Measurements from ENCODE around the gene HCN3. TPM values are rescaled to one million over a fixed set of nuclear protein-coding genes. Genes with fewer than 3 reads are reported as not detected.
A peak's percentile ranks its signal among the peaks of the same experiment; 100 is the strongest.

The HCN3 gene
- total and polyA plus RNA-seq, 2 of the 13 experiments (the other 11 are each of a cell fraction or from before 2014, with no cell fraction given), result 2.4 to 10.2 TPM

DNA sequence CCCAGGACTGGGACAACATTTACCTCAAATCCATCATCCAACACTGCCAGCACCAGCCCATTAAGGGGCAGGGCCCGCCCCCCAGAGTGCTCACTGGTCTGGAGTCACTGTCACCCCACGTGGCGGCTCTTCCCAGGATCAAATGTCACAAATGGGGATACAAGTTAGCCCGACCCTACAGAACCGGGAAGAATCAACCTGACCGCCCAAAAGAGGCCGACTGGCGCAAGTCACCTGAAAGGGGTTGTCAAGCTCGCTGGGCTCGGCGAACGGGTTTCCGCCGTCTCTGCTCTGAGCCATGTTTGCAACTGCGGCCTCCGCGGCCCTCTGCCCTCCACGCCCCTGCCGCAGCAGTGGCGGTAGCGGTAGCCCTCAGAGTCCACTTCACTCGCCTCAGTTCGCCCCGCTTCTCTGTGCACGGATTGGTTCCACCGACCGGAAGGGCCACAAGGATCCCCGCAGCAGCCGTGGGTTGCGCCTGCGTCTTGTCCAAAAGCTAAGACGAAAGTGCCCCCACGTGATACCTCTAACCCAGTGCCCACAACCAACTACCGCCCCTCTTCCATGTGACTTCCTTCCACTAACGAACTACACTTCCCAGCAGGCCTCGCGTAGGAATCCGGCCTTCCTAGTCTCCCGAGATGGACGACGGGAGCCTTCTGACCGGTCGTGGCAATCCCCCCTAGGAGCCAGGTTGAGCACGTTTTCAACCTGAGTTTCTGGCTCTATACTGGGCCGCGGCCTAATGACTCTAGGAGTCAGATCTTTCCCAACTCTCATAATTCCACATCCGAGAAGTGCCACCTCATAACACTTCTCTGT lies 15.2 kb upstream of the HCN3 start, which contains the start of gene SCAMP3 (continued):
- TF ChIP-seq IRF2 (CRISPR knock-in tag; IDR thresholded peaks at IDR 0.05), result peak; percentile 97
- peak; percentile 52 for TF ChIP-seq TAF15 (IDR thresholded peaks at IDR 0.05; ENCODE audit: low read depth, low read length, poor library complexity, severe bottlenecking)
- TF ChIP-seq ZNF326 (CRISPR knock-in tag; IDR thresholded peaks at IDR 0.05; ENCODE audit: borderline replicate concordance), result no peak
- TF ChIP-seq, protein P1, sequence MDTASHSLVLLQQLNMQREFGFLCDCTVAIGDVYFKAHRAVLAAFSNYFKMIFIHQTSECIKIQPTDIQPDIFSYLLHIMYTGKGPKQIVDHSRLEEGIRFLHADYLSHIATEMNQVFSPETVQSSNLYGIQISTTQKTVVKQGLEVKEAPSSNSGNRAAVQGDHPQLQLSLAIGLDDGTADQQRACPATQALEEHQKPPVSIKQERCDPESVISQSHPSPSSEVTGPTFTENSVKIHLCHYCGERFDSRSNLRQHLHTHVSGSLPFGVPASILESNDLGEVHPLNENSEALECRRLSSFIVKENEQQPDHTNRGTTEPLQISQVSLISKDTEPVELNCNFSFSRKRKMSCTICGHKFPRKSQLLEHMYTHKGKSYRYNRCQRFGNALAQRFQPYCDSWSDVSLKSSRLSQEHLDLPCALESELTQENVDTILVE (CRISPR knock-in tag; IDR thresholded peaks at IDR 0.05), result peak; percentile 90; the same call in 1 of the 2 replicates
- TF ChIP-seq, protein P2, sequence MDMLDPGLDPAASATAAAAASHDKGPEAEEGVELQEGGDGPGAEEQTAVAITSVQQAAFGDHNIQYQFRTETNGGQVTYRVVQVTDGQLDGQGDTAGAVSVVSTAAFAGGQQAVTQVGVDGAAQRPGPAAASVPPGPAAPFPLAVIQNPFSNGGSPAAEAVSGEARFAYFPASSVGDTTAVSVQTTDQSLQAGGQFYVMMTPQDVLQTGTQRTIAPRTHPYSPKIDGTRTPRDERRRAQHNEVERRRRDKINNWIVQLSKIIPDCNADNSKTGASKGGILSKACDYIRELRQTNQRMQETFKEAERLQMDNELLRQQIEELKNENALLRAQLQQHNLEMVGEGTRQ (IDR thresholded peaks at IDR 0.05; ENCODE audit: low read depth, low read length), result peak; percentile 98
- TF ChIP-seq, protein P2 (CRISPR knock-in tag; IDR thresholded peaks at IDR 0.05; ENCODE audit: borderline replicate concordance), result peak; percentile 98
- peak; percentile 83; the same call in 1 of the 2 replicates for TF ChIP-seq ZNF749 (CRISPR knock-in tag; IDR thresholded peaks at IDR 0.05; ENCODE audit: borderline replicate concordance)
- TF ChIP-seq, protein P3, sequence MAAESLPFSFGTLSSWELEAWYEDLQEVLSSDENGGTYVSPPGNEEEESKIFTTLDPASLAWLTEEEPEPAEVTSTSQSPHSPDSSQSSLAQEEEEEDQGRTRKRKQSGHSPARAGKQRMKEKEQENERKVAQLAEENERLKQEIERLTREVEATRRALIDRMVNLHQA (CRISPR knock-in tag; IDR thresholded peaks at IDR 0.05), result no peak
- 0 out of 2 replicates have a peak, but pooled peaks have one; percentile 31 for TF ChIP-seq MAF1 (CRISPR knock-in tag; IDR thresholded peaks at IDR 0.05; ENCODE audit: borderline replicate concordance)
- TF ChIP-seq ZNF720 (CRISPR knock-in tag; IDR thresholded peaks at IDR 0.05), result no peak
- TF ChIP-seq ZNF33B (CRISPR knock-in tag; IDR thresholded peaks at IDR 0.05), result no peak
- TF ChIP-seq FOXM1 (CRISPR knock-in tag; IDR thresholded peaks at IDR 0.05), result no peak
- no peak for TF ChIP-seq ZNF383 (CRISPR knock-in tag; IDR thresholded peaks at IDR 0.05; ENCODE audit: borderline replicate concordance)
- no peak for TF ChIP-seq ZFP36L1 (CRISPR knock-in tag; IDR thresholded peaks at IDR 0.05)
- TF ChIP-seq, protein P4, sequence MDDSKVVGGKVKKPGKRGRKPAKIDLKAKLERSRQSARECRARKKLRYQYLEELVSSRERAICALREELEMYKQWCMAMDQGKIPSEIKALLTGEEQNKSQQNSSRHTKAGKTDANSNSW (CRISPR knock-in tag; IDR thresholded peaks at IDR 0.05; ENCODE audit: borderline replicate concordance), result no peak
- TF ChIP-seq DNMT1 (CRISPR knock-in tag; IDR thresholded peaks at IDR 0.05), result no peak
- TF ChIP-seq ZNF891 (CRISPR knock-in tag; IDR thresholded peaks at IDR 0.05), result peak; percentile 96
- TF ChIP-seq ZNF496 (CRISPR knock-in tag; IDR thresholded peaks at IDR 0.05; ENCODE audit: insufficient replicate concordance), result no peak
- TF ChIP-seq ZMYM3 (CRISPR knock-in tag; IDR thresholded peaks at IDR 0.05), result no peak
- TF ChIP-seq AKAP8 (CRISPR knock-in tag; IDR thresholded peaks at IDR 0.05), result peak; percentile 92
- peak; percentile 79 for TF ChIP-seq HNRNPH1 (optimal IDR thresholded peaks at IDR 0.05; ENCODE audit: low read depth, low read length)
- no peak for TF ChIP-seq ZNF432 (CRISPR knock-in tag; IDR thresholded peaks at IDR 0.05; ENCODE audit: borderline replicate concordance)
- no peak for TF ChIP-seq HNF4G (IDR thresholded peaks at IDR 0.05; ENCODE audit: borderline replicate concordance, low read depth, low read length)
- no peak; the same call in 1 of the 2 replicates for TF ChIP-seq HNF4G (CRISPR knock-in tag; IDR thresholded peaks at IDR 0.05; ENCODE audit: borderline replicate concordance, low read depth)
- no peak for TF ChIP-seq MLLT10 (CRISPR knock-in tag; IDR thresholded peaks at IDR 0.05)
- peak; percentile 65; the same call in 1 of the 2 replicates for TF ChIP-seq ZNF616 (CRISPR knock-in tag; IDR thresholded peaks at IDR 0.05; ENCODE audit: low read depth)
- no peak for TF ChIP-seq MTA1 (CRISPR knock-in tag; IDR thresholded peaks at IDR 0.05; ENCODE audit: borderline replicate concordance)
